ENCODE measurements around the gene TUBA4B.
"Not testable (repeated sequence)": the region's sequence is repeated elsewhere in the genome, so short reads cannot be mapped to it uniquely, and the experiment has no call there.

TUBA4B gene

DNA sequence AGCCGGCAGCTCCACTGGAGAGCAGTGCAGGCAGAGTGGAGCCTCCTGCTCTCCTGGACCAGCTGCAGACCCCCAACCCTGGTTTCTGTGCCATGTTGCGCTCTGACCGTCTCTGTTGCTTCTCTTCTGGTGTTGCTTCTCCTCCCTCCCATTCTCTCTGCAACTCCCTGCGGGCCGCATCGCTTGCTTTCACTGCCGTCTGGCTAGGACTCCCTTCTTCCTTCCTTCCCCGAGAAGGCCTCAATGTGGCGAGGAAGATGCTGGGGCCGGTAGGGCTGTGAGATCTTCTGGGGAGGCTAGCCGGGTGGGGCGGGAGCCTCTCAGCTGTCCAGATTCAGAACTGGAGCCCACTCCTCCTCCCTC is 32.3 kb downstream of the TUBA4B start:
- DNase-seq = no peak

DNA sequence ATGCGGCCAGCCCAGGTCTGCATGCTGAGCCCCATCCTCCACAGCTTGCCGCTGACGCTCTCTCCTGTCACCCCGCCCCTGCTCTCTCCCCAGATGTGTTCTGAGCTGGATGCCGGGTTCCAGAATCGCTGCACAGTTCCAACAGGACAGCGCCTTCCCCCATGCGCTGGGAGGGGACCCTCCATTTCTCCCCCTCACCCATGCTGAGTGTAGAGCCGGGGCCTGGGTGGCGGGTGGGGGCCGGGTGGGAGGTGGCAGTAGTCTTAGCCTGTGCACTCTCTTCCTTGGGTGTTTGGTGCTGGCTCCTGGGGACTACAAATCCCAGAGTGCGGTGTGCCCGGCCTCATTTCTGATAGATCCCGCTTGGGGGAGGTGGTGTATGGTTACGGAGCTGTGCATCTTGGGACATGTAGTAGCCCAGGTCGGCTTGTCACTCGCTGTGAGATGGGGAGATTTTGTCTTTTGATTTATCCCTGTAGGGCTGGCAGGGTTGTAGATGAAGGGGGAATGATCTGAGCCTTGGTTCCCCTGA is 32.9 kb downstream of the TUBA4B start:
- no peak for DNase-seq
- in situ Hi-C loops (cut with HindIII; ENCODE audit: low pct_ligation_motif_present, low pct_unique_long_range_greater_than_20kb, low sequenced_read_pairs) = no loop called here

More for the DNA sequence above, 32.3 kb downstream of the TUBA4B start:
- in situ Hi-C loops (cut with HindIII; ENCODE audit: low pct_ligation_motif_present, low pct_unique_long_range_greater_than_20kb, low sequenced_read_pairs) = no loop called here

DNA sequence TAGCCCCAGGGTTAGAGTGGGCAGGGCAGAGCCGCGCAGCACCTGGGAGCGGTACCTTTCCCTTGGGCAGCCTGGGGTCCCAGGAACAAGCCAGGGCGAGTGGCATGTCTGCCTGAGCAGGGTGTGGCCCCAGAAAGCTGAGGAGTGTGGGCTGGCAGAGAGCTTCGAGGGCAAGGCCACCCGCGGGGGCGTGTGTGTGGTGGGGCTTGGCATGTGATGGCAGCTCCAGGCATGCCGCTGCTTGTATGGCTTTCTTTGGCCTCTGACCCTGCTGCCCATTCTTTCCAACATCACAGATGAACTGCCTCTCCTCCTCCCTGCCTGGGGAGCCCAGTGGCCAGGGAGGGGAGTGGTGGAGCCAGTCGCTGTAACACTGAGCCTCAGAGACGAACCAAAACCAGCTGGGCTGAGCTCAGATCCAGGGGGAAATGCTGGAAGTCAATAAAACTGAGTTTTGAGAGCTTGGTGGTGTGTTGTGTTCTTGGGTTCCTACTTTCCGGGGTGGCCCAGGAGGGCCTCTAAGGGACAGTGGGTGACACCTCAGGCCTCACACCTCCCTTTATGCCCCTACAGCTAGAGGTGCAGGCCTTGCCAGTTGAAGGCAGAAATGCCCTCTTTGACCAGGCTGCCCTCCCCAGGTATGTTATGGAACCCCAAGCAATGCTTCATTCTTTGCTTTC is 33.5 kb downstream of the TUBA4B start:
- no peak for DNase-seq
- in situ Hi-C loops (cut with HindIII; ENCODE audit: low pct_ligation_motif_present, low pct_unique_long_range_greater_than_20kb, low sequenced_read_pairs) = no loop called here

DNA sequence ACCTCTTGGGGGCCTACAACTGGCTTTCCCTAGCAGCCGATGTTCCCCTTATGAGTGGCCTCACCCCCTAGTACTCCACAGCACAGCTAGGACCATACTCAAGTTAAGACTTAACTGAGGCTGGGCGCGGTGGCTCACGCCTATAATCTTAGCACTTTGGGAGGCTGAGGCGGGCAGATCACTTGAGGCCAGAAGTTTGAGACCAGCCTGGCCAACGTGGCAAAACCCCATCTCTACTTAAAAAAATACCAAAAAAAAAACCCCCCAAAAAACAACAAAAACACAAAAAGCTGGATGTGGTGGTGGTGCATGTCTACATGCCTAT is 34.0 kb downstream of the TUBA4B start:
- DNase-seq; in situ Hi-C loops (cut with HindIII; ENCODE audit: low pct_ligation_motif_present, low pct_unique_long_range_greater_than_20kb, low sequenced_read_pairs): not testable (repeated sequence)

DNA sequence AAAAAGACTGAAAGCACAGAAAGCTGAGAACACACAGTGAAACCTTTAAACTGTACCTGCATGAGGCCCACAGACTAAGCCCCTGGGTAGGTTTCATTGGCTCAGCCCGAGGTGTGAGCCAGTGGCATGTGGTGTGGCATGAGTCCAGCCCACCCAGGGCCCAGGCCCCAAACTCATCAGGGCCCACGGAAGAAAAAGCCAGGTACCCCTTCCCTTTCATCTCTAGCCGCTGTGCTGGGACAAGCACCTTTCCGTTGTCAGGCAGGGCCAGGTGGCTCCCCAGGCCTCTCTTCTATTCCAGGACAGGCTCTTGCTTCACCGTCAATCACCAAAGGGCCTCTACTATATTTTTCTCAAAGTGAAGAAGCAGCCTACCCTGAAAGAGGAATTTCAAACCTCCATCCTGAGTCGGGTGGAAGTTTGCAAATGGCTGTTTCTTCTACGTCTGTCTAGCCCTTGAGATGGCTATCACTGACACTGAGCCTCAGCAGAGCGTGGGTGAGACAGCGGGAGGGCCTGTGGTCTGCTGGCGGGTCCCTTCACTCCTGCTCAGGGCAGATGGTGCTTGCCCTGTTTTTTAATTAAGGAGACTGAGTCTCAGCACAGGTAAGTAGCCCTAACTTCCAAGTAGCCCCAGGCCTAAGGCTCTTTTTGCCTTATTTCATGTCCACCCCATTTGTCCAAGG is 34.7 kb downstream of the TUBA4B start:
- no peak for DNase-seq
- in situ Hi-C loops (cut with HindIII; ENCODE audit: low pct_ligation_motif_present, low pct_unique_long_range_greater_than_20kb, low sequenced_read_pairs) = no loop called here

DNA sequence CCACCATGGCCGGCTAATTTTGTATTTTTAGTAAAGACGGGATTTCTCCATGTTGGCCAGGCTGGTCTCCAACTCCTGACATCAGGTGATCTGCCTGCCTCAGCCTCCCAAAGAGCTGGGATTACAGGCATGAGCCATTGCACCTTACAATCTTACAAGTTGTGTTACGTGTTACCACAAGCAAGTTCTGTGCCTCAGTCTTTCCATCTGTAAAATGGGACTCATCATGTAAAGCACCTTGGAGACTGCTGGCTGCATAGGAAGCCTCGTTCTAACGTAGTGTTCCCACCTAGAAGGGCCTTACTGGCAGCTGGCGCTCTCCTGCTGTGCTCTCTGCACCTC is 36.1 kb downstream of the TUBA4B start:
- in situ Hi-C loops (cut with HindIII; ENCODE audit: low pct_ligation_motif_present, low pct_unique_long_range_greater_than_20kb, low sequenced_read_pairs) = no loop called here
- DNase-seq = no peak

DNA sequence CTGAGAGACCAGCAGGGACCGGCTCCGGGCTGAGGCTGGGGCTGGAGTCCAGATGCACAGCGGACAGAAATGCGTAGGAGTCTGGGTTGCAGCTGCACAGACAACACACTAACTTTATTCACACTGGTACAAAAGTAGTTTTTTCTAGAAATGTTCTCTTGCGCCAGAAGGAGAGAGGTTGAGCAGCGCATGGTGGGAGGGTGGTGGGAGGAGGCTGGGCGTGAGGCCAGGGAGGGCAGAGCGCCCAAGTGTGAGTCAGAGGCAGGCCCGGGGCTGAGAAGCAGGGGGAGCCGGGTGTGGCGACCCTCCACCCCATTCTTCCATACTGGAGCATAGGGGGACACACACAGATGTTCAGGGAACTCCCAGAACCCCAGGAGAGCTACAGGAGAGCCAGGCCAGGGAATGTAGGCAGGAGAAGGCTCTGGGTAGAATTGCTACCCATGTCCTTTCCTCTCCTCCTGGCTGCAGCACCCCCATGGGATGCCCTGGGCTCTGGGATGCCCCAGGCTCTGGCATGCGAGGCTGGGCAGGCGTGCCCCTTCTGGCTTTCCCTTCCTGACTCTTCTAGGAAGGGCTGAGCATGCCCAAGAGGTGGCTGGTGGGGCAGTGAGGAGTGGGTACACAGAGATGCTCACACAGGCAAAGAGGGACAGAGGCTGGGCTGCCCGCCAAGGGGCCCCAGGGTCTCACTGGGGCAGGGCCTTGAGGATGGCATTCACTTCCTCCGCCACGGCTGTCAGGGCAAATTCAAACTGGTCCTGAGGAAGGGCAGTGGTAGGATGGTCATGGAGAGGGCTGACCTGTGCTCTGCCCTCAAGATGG is 36.7 kb downstream of the TUBA4B start:
- peak; percentile 82 for DNase-seq
- in situ Hi-C loops (cut with HindIII; ENCODE audit: low pct_ligation_motif_present, low pct_unique_long_range_greater_than_20kb, low sequenced_read_pairs) = no loop called here

DNA sequence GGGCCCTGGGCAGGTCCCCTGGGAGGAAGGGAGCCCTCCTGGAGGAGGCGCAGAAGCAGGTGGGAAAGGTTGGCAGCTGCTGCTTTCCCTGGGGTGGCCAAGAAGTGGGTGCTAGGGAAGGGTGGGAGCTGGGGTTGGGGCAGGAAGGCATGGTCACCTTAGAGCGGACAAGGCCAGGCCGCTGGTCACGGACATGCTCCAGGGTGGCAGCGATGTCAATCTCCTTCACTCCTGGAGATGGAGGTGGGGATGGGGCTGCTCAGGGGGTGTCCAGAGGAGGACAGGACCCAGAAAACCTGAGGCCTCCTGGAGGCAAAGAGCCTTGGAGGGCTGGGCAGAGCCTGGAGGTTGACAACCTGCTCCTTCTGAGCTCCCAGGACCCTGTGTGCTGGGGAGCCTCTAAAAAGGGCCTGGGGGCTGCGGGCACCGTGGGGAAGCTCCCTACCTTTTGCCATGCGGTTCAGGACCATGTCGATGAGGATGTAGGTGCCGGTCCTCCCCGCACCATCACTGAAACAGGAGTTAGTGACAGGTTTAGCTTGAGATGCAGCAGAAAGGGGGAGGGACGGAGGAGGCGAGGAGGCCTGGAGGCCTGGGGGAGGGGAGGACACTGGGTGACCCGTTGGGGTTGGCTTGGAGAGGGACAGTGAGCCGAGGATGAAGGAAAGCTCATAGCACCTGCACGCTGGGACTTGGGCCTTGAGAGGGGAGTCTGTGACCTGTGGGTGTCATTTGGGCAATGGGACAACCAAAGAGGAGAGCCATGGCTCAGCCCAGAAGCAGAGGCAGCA is 37.5 kb downstream of the TUBA4B start:
- in situ Hi-C loops (cut with HindIII; ENCODE audit: low pct_ligation_motif_present, low pct_unique_long_range_greater_than_20kb, low sequenced_read_pairs) = no loop called here

DNA sequence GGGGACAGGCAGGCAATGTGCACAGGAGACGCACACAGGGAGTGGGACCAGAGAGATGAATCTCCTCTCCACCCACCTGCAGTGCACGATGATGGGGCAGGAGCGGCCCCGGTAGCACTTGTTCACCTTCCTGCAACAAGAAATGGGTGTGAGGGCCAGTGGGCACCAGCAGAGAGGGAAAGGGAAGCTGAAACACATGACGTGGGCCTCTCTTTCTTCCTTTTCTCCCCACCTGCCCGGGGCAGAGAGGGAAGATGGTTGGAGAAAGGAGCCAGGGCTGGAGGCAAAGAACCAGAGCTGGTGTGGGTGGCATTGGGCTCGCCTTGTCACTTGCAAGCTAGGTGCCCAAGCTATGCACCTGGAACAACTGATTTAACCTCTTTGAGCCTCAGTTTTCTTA is 38.4 kb downstream of the TUBA4B start:
- in situ Hi-C loops (cut with HindIII; ENCODE audit: low pct_ligation_motif_present, low pct_unique_long_range_greater_than_20kb, low sequenced_read_pairs) = no loop called here
- DNase-seq = no peak

More for the DNA sequence above, 37.5 kb downstream of the TUBA4B start:
- DNase-seq = no peak

DNA sequence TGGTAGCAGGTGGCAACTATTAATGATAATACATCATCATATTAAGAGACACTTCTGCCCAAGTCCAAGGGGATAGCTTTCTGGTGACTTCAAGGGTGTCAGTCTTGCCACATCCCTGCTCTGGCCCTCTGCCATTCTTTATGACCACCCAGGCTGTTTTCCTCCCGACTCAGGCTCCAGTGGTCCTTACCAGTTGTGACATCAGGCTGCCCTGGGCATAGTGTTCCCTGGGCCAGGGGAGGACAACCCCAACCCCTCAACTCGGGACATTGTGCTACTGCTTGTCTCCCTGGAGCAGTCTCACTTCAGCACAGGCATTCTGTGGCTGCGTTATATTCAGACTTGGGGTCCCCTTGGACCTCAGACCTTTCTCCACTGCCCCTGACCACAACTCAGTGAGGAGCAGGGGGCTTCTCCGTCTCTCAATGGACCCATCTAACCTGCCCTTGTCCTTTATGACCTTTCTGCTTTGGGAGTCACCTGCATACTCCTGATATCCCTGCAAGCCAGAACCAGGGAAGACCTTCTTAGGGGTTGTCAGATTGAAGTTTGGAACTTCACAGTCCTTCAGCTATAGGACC is 39.0 kb downstream of the TUBA4B start:
- in situ Hi-C loops (cut with HindIII; ENCODE audit: low pct_ligation_motif_present, low pct_unique_long_range_greater_than_20kb, low sequenced_read_pairs) = no loop called here
- no peak for DNase-seq

DNA sequence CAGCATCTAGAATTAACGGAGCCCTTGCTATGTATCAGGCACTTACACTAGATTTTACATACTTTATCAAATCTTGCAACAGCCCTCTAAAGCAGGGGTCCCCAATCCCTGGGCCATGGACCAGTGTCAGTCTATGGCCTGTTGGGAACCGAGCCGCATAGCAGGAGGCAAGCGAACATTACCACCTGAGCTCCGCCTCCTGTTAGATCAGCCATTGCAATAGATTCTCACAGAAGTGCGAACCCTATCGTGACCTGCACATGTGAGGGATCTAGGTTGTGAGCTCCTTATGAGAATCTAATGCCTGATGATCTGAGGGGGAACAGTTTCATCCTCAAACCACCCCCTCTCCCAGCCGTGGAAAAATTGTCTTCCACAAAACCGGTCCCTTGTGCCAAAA is 39.6 kb downstream of the TUBA4B start:
- DNase-seq = no peak
- in situ Hi-C loops (cut with HindIII; ENCODE audit: low pct_ligation_motif_present, low pct_unique_long_range_greater_than_20kb, low sequenced_read_pairs) = no loop called here

DNA sequence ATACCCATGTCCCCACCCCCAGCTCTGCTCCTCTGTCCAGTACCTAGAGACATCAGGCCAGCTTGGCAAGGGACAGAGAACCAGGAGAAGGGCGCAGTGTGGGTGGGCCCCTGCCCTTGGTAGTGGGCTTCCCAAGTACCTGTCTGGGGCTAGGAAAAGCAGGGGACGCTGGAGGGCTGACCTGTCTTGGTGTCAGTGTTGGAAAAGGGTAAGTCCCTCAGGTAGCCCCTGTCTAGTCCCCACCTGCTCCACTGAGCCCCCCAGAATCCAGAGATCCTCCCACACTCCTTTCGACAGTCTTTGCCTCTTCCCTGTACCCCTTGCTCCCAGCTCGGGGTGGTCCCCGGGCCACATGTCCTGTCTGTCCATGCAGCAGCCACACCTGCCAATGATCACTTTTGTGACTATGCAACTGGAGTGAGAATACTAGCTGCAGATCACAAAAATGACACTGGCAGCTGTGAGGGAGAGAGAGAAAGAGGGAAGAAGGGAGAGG is 40.7 kb downstream of the TUBA4B start:
- in situ Hi-C loops (cut with HindIII; ENCODE audit: low pct_ligation_motif_present, low pct_unique_long_range_greater_than_20kb, low sequenced_read_pairs) = no loop called here
- DNase-seq = no peak

DNA sequence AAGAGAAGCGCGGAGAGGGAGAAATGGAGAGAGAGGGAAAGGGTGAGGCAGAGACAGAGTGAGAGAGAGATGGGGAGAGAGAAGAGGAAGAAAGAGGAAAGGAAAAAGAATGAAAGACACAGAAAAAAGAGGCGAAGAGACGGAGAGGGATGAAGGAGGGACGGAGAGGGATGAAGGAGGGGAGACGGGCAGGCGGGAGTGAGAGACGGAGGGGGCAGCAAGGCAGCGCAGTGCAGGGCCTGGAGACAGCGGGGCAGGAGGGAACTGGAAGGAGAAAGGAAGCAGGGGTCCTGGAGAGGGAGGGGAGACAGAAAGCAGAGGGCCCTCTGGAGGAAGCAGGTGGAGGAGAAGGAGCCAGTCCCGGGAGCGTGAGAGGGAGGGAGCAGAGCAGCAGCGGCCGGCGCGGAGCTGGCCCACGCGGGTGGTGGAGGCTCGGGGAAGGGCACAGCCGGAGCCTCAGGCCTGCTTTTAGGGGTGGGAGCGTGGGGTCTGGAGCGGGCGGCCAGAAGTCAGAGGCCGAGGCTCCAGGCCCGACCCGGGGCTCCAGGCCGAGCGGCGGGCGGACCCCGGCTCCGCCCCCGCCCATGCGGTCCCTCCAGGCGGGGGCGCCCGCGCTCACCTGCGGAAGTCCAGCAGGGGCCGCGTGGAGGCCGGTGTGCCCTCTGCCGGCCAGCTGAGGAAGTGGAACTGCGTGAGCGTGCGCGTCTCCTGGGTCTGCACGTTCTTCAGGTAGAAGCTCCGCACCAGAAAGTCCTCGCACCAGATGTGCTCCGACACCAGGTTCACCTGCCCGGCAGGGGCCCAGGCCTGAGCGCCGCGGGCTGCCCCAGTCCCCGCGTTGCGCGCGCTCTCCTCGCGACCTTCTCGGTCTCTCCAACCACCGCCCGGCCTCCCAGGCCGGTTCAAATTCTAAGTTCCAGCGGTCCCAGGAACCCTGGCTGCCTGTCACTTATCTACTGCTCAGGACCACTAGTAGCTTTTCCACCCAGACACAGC is 41.6 kb downstream of the TUBA4B start:
- in situ Hi-C loops (cut with HindIII; ENCODE audit: low pct_ligation_motif_present, low pct_unique_long_range_greater_than_20kb, low sequenced_read_pairs) = no loop called here
- peak; percentile 86 for DNase-seq

DNA sequence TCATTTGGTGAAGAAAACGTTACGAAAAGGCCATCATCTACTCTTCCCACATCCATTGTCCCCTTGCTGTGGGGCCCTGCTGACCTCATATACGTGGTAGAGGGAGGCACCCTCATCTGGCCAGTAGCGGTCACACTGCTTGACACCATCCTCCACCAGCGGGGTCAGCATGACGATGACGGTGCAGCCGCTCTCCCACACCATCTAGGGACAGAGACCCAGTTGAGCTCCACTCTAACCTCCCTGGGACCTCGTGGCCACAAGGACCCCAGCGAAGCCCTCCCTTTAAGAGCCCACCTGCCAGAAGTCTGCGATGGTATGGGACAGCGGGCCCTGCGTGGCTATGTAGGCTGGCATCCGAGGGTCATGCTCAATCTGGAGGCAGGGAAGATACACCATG is 43.1 kb downstream of the TUBA4B start:
- in situ Hi-C loops (cut with HindIII; ENCODE audit: low pct_ligation_motif_present, low pct_unique_long_range_greater_than_20kb, low sequenced_read_pairs) = no loop called here
- no peak for DNase-seq

DNA sequence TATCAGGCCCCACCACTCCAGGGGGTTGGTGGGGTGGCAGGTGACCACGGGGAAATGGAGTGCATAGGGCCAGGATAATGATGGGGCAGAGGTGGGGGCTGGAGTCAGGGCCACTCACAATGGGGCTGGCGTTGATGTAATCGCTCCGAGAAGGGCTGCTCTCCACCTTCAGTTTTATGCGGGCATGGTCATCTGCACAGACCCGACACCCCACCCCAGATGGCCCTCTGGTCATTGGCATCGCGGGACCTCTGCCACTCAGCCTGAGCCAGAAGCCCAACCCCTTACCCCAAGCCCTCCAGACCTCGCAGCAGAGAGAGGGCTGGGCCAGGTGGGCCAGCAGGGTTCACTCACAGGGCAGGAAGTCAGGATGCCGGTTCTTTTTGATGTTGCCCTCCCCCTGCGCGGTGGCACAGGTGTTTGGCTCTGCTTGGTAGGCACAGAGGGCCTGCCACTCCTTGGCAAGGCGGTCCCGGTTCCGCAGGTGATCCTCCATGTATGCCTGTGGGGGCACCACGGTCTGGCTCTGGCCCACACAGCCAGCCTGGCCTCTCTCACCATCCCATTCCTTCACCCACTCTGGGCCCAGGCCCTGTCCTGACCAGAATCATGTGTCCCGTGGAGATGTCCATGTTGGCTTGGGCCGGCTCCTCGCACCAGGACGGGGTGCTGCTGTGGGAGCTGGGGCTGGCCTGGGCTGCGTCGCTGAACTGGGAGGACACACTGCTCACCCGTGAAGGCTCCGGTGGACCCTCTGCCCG is 43.8 kb downstream of the TUBA4B start:
- in situ Hi-C loops (cut with HindIII; ENCODE audit: low pct_ligation_motif_present, low pct_unique_long_range_greater_than_20kb, low sequenced_read_pairs) = no loop called here
- DNase-seq = no peak

DNA sequence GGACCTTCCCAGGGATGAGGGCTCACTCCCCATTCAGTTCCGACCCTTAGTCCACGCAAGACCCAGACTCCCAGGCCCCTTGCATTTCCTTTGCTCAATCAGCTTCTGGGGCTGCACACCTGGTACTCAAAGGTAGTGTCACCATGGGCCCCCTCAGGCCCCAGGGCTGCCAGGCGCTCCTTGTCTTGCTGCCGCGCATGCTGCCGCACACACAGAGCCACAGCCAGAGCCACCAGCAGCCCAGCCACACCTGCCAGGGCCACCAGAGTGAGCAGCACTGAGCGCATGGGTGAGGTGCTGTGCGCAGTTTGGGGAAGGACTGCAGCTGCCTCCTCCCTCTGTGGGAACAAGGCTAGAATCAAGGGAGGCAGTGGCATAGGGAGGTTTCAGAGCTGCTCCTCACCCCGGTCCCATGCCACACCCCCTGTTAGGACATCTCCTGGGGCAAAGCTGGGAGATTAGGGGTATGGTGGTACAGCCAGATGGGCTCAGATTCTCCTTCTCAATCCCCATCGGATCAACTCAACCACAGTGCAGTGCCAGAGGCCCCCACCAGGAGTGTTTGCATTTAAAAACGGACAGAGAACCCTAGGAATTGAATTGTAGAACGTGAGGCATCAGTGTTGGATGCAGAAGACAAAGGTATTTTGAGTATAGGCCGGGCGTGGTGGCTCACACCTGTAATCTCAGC is 44.9 kb downstream of the TUBA4B start:
- peak; percentile 20 for DNase-seq
- in situ Hi-C loops (cut with HindIII; ENCODE audit: low pct_ligation_motif_present, low pct_unique_long_range_greater_than_20kb, low sequenced_read_pairs) = no loop called here
